PC-3 (cell line): ENCODE data around the gene DNAJC10.

Source experiments
- CTCF ChIP-seq: fragments of 300-600 bp; sonication (generic); conservative IDR thresholded peaks from 2 replicates; pipeline ENCODE4 v1.5.1; 2017; ENCODE audit warnings: antibody characterized with exemption, low read depth, mild to moderate bottlenecking, low read length
- EZH2 ChIP-seq: fragments of 300-600 bp; sonication (generic); IDR thresholded peaks from one replicate; pipeline ENCODE4 v1.6.1; 2017; ENCODE audit warnings: antibody characterized with exemption, mild to moderate bottlenecking, low read length; ENCODE audit not compliant: unreplicated experiment

GRCh38 chr2:182695776-182696175 lies 20.3 kb upstream of the DNAJC10 start:
- TF ChIP-seq CTCF (no peak), EZH2 (no peak)
